COLO668 (cell line): ENCODE results near the gene KRTCAP2.
A peak's percentile ranks its signal among the peaks of the same experiment; 100 is the strongest.
"Not testable (repeated sequence)": the region's sequence is repeated elsewhere in the genome, so short reads cannot be mapped to it uniquely, and the experiment has no call there.

ENCODE experiments used
- DNase-seq: peaks from one replicate; lab custom pipeline; 2025; ENCODE audit not compliant: unreplicated experiment; lab: John Stamatoyannopoulos, UW

The KRTCAP2 gene

DNA sequence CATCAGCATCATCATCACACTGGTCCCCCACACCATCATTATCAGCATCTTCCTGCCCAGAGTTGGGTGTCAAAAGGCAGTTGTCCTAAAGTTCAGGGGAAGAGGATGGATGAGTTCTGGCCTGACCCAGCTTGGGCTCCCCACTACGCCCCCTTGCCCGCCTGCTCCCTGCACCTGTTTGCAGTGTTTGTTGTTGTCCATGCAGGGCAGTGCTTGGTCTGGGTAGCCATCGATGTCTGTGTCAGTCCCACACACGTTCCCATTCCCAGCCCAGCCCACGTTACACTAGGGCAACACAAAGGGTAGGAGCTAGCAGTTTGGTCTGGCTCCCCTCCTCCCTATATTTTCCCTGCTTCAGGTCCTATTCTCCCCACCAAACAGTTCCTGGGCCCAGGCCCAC, 27.8 kb upstream of the KRTCAP2 start:
- no peak for DNase-seq

DNA sequence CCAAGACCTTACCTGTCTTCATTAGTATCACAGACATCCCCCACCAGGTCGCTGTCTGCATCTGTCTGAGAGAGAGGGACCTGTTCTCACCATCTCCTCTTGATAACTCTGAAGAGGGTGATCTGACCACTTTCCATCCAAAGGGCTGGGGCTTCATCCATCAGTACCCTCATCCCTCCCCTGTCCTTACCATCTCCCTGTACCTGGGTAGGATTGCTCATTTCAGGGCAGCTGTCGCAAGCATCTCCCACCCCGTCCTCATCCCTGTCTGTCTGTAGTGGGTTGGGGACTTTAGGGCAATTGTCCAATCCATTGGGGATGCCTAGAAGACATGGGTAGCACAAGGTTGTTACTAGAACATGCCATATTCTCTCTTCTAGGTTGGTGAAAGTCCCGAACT, 26.7 kb upstream of the KRTCAP2 start:
- DNase-seq: no peak

DNA sequence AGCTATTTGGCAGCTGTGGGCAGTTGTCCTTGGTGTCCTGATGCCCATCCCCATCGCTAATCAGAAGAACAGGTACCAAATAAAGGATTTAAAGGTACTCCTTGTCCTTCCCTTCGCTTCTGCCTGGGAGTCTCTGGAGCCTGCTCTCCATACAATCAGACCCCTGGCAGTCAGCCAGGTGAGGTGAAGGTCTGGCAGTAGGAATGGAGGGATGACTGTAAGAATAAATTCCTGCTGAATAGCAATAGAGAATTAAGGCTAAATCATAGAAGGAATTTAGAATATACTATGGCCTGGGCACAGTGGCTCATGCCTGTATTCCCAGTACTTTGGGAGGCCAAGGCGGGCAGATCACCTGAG, 25.4 kb upstream of the KRTCAP2 start:
- no peak for DNase-seq

DNA sequence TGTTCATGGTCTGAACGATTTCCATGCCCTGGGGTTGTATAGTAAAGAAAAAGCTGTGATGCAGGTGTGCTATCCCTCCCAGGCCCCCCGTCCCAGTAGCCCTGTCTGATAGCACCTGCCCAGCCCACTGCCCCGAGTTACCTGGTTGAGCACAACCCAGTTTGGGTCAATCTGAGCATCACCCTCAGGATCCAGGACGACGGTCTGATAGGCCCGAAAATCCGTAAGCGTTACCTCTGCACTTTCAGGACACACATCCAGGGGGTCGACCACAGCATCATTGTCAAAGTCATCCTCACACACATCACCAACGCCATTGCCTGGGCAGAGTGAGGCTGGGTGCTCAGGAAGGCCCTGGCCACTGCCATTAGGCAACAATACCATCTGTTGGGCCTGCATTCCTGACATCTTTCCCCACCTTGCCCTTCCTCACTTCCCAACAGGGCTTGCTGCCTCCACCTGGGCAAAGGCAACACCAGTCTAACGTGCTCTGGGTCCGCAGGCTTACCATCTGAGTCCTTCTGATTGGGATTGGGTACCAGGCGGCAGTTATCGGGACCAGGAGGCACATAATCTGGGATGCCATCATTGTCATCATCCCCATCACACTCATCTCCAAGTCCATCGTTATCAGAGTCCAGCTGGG, 24.9 kb upstream of the KRTCAP2 start:
- DNase-seq: no peak

DNA sequence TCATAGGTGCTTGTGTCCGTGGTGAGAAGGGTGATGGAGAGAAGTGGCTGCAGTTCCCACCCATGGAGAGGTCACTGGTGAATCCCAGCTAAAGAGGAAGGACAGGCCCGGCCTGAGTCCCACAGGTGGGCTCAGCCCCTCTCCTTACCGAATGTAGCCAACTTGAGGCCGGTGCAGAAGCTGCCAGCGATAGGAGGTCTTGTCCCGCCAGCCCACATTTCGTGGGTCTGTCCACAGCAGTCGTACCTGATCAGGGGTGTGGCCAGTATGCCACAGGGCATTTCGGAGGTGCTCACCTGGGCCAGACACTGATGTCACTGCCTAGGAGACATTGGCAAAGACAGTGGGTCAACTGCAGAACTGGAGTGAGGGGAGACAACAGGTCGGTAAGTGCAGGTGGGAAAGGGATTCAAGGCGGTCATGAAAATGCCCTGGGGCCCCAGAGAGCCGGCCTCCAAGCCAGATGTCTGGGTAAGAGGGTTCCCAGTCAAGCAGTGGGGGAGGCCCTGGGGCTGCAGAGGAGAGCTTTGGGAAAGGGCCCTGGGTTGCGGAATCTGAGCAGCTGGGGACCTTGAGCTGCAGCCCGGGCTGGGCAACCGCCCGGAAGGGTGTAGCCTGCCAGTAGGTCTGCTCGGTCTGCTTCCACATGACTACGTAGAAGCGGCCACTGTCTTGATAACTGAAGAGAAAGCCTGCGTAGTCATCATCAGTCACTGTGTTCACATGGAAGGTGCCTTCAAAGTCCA, 24.0 kb upstream of the KRTCAP2 start:
- DNase-seq: no peak

DNA sequence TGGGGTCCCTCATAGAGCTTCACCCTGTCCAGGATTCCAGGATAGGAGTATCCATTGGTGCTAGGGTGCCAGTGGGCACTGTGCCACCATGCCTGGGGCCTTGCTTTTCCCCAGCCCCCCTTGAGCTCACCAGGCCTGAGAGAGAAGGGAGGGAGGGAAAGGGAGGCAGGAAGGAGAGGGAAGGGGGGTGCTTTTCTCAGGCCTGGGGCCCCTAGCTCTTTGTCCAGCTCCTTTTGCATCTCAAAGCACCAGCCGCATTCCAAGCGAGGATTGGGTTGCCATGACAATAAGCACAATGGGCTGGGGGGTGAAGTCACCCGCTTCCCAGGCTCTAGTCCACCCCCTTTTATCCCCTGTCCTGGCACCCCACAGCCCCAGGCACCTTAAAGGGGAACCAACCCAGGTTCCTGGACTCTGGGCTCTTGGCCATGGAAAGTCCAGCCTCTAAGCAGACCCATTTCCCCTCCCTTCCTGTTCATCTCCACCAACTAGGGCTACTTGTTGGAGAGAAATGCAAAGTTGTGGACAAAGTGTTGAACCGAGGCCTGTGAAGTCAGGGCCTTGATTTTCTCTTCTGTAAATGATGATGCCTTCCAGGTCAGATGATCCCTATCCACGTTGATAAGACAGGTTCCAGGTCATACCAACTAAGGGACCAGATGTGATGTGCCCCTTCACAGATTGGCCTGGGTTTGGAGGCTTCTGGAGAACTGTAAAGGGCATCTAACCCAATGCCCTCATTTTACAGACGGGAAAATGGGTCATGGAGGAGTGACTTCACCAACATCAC, 23.2 kb upstream of the KRTCAP2 start:
- DNase-seq: no peak

DNA sequence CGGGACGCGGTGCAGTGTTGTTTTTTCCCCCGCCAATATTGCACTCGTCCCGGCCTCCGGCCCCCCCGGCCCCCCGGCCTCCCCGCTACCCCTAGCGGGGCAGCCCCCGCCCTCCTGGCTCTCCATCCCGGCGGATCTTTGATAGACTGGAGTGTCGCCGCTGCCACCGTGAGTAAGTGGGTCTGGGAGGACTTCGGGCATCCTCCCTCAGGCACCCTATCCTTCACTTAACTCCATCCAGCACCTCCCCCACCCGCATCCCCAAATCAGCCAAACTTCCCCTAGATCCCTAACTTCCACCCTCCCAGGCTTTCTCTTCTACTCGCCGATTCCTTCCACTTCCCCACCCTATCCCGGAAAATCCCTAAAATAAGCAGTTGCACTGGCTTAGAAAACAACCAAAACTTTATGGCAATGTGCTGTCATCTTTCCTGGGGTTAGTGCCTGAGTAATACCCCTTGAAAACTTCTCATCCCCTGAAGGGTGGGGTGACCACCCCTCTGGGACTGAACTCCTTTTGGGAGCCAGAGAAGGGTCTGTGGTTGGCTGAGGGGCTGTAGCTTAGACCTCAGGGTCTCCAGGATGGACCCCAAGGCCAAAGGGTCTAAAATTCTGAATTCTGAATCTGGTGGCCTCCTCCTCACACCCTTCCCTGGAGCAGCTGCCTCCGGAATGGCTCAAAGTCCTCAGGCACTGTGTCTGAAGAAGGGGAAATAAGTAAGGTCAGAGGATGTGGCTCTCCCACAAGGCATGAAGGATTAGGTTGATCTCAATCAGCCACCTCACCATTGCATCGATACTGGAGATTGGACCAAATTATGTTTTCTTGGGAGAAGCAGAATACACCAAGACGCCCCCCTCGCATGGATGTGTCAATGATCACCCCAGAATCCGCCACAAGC, 22.3 kb upstream of the KRTCAP2 start:
- peak; percentile 56 for DNase-seq

DNA sequence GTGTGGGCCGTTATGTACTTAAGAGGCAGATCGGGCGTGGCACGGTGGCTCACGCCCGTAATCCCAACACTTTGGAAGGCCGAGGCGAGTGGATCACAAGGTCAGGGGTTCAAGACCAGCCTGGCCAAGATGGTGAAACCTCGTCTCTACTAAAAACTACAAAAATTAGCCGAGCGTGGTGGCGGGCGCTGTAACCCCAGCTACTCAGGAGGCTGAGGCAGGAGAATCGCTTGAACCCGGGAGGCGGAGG, 20.8 kb upstream of the KRTCAP2 start:
- not testable (repeated sequence) for DNase-seq

DNA sequence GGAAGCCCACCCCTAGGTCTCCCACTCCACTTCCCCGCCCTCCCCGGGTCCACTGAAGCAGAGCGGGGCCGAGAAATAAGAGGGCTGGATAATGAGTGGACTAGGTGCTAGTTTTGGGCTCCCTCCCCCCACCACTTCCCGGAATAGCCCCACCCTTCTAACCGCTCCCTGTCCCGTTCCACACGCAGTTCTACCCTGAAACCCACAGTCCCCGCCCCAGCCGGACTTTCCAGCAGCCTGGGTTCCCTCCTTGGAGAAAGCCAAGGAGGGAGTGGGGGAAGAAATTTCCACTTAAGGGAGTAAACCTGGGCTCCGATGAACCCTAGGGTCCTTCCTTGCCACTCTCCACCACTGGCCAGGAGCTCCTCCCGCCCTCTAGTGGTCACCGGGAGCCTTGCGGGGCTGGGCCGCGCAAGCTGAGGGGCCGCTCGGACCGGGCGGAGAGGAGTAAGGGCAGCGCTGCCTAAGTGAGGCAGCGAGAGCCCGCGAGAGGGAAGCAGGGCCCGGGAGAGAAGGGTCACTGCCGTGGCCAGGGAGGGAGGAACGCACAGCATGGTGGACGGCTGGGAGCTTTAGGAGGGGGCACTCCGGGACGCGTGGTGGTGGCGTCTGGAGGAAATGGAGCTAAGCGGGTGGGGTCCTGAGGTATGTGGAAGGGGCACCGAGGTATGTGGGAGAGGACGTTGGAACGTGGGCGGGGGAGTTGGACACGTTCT, 20.3 kb upstream of the KRTCAP2 start:
- peak; percentile 93 for DNase-seq

DNA sequence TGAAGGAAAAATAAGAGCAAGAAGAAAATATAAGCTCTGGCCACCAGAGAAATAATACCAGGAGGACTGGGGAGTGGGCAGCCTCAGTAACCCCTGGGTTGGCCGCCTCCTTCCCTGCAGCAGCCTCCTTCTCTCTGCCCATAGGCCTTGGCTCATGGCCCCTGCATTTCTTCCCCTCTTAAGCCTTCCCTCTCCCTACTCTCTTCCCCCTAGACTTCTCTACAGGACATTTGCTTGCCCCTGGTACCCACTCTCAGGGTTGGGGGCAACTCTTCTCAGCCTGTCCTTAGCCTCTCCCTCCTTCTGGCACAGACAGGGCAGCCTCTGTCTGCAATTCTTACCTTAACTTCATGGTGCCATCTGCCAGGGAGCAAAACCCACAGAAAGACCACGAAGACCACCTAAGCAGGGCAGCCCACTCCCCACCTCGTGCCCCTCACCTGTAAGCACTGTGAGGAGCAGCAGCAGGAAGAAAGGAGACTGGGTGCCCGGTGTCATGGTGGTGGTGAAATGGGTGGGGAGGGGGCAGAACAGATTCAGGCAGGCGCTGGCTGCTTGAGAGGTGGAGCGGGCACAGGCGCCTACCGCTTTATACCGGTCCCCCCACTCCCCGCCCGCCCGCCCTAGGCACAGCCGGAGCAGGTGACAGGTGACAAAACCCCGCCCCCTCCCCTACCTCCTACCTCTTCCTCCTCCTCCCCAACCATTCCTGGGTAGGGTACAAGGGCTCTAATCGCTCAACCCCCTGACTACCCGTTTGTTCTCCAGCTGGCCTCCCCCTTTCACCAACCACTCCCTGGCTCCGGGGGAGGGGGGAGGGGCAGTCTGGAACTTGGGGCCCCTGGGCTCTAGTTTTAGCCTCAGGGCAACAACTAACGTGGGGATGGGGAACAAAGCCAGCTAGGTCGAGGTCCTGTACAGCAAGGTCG, 19.5 kb upstream of the KRTCAP2 start:
- DNase-seq: peak; percentile 96

DNA sequence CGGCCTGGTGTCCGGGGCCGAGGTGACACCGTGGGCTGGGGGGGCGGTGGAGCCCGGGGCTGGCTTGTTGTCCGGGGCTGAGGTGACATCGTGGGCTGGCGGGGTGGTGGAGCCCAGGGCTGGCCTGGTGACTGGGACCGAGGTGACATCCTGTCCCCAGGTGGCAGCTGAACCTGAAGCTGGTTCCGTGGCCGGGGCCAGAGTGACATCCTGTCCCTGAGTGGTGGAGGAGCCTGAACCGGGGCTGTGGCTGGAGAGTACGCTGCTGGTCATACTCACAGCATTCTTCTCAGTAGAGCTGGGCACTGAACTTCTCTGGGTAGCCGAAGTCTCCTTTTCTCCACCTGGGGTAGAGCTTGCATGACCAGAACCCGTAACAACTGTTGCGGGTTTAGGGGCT, 18.8 kb upstream of the KRTCAP2 start:
- DNase-seq: peak; percentile 82

DNA sequence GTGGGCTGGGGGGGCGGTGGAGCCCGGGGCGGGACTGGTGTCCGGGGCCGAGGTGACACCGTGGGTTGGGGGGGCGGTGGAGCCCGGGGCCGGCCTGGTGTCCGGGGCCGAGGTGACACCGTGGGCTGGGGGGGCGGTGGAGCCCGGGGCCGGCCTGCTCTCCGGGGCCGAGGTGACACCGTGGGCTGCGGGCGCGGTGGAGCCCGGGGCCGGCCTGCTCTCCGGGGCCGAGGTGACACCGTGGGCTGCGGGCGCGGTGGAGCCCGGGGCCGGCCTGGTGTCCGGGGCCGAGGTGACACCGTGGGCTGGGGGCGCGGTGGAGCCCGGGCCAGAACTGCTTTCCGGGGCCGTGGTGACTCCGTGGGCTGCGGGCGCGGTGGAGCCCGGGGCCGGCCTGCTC, 16.8 kb upstream of the KRTCAP2 start:
- DNase-seq: not testable (repeated sequence)

DNA sequence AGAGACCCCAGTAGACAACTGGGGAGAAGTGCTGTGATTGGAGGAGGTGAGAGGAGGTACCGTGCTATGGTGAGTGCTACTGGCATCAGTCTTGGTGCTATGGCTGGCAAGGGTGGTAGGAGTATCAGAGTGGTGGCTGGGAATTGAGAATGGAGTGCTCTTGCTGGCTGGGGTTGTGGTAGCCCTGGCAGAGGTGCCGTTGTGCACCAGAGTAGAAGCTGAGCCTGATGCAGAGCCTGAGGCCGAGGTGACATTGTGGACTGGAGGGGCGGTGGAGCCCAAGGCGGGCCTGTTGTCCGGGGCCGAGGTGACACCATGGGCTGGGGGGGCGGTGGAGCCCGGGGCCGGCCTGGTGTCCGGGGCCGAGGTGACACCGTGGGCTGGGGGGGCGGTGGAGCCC, 15.2 kb upstream of the KRTCAP2 start:
- peak; percentile 23 for DNase-seq

DNA sequence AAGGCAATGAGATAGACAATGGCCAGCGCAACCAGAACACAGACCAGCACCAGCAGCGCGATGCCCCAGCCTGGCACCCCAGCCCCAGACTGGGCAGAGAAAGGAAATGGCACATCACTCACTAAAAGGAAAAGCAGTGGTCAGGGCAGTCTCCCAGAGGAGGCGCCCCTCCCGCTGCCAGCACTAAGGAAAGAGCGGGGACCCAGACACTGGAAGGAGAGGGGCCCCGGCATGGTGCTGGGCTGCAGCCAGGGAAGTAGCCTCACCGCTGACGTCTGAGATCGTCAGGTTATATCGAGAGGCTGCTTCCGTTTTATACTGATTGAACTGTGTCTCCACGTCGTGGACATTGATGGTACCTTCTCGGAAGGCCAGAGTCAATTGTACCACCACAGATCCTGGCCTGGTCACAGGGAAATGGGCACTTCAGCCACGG, 14.4 kb upstream of the KRTCAP2 start:
- peak; percentile 46 for DNase-seq

DNA sequence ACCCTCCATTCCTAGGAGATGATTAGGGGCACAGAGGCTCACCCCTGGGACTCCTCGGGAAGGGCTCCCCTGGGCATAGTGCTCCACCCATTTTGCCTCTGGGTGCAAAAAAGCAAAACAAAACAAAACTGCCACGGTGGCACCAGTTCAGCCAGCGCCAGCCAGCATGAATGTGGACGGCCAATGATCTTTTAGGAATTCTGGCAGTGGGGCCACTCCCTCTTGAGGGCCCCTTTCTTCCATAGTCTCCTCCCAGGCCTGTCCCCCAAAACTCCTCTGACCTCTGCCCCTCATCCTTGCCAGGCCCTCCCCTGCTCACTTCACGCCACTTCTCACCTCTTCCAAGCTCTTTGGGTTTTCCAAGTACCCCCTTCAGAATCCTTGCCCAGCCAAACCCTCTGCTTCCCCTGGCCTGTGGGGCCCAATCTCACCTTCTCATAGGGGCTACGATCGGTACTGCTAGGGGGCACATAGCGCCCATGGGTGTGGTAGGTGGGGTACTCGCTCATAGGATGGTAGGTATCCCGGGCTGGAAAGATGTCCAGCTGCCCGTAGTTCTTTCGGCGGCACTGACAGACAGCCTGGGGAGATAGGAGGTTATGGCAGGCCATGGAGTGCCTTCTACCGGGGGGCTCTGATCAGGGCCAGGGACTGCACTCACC, 13.8 kb upstream of the KRTCAP2 start:
- peak; percentile 64 for DNase-seq

DNA sequence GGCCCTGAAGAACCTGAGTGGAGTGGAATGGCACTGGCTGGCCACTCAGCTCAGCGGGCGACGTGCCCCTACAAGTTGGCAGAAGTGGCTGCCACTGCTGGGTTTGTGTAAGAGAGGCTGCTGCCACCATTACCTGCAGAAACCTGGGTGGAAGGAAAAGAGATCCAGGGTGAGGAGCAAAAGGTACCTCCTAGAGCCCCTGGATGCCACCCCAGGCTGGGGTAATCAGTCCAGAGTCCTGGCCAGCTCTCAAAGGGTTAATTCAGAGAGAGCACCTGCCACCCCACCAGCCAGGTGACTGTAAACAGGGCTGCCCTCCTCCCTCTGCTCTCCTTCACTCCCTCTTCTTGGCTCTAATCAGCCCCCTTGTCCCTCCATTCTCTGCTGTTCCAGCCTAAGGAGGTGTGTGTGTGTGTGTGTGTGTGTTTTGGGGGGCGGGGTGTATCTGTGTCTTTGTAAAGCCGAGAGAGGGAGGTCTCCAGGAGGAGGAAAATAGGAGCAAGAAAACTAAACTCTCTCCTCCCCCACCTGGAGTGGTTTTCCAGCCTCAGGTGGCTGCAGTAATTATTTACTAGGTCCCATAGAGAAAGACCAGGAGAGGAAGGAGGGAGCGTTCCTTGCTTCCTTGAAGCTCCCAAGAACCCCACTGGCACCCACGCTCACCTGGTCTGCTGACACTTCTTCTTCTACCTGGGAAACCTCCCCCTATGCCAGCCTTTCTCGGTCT, 13.1 kb upstream of the KRTCAP2 start:
- peak; percentile 68 for DNase-seq

DNA sequence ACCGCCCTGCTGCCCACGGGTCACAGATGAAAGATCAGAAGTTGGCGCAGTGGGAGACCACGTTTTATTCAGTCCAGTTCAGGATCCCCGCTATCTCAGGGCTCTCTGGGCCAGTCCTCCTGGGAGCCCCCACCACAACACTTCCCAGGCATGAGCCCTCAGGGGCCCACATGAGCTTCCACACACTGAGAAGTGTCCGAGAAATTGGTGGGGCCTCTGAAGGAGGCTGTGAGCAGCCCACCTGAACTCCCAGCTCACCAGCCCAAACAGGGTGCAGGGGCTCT, 12.6 kb upstream of the KRTCAP2 start:
- DNase-seq: no peak
